ENCODE results near the gene RASA2.

DNA sequence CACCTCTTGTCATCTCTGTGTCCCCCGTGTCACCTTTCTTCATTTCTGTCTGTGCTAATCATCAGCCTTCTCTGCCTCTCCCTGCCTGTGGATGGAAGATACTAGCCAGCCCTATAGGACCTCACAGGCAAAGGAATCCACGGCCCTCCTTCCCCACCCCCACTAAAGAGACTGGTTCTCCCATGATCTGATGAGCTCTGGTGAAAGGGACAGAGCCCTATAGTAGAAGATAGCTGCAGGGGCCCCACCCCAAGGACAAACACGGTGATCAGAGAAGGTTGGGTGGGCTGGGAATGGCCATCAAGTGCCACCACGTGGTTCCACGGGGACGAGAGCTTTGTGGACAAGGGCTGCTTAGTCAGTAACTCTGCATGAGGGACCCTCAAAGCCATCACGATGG is 27.8 kb upstream of the RASA2 start:
- no peak for TF ChIP-seq TAF1 (IDR thresholded peaks at IDR 0.05; ENCODE audit: low read depth, low read length)
- TF ChIP-seq POLR2A (IDR thresholded peaks at IDR 0.05; ENCODE audit: low read depth, low read length), result no peak
